HG02970 (cell line): ENCODE data around the gene PPP1R13B.

ENCODE experiments used
- ATAC-seq: cut with Tn5 transposase; IDR thresholded peaks from one replicate; pipeline ENCODE4 v1.9.1; 2021; ENCODE audit warnings: mild to moderate bottlenecking, moderate library complexity, moderate number of reproducible peaks; ENCODE audit not compliant: unreplicated experiment, low FRiP score

The PPP1R13B gene

GRCh38 chr14:103881268-103882201 lies 34.2 kb upstream of the PPP1R13B start:
- no peak for ATAC-seq

- ATAC-seq, result no peak
Observed at GRCh38 chr14:103880348-103881267, 33.2 kb upstream of the PPP1R13B start.

GRCh38 chr14:103879570-103880347 lies 32.4 kb upstream of the PPP1R13B start:
- no peak for ATAC-seq

GRCh38 chr14:103879118-103879569 lies 31.8 kb upstream of the PPP1R13B start:
- no peak for ATAC-seq

- no peak for ATAC-seq
Observed at GRCh38 chr14:103878180-103878579, 30.8 kb upstream of the PPP1R13B start.

- no peak for ATAC-seq
Observed at GRCh38 chr14:103875010-103875409, 27.6 kb upstream of the PPP1R13B start.

- no peak for ATAC-seq
Observed at GRCh38 chr14:103872481-103873113, 25.2 kb upstream of the PPP1R13B start.

GRCh38 chr14:103871596-103872480 lies 24.5 kb upstream of the PPP1R13B start:
- no peak for ATAC-seq

- ATAC-seq, result no peak
Observed at GRCh38 chr14:103870891-103871595, 23.7 kb upstream of the PPP1R13B start.

- no peak for ATAC-seq
Observed at GRCh38 chr14:103870144-103870876, 22.9 kb upstream of the PPP1R13B start.

GRCh38 chr14:103869406-103870143 lies 22.2 kb upstream of the PPP1R13B start:
- no peak for ATAC-seq

- ATAC-seq, result no peak
Observed at GRCh38 chr14:103868242-103868897, 21.0 kb upstream of the PPP1R13B start.

GRCh38 chr14:103867523-103867953 lies 20.2 kb upstream of the PPP1R13B start:
- no peak for ATAC-seq

GRCh38 chr14:103867020-103867419 lies 19.6 kb upstream of the PPP1R13B start:
- no peak for ATAC-seq

- ATAC-seq, result no peak
Observed at GRCh38 chr14:103863245-103863644, 15.9 kb upstream of the PPP1R13B start.

GRCh38 chr14:103862393-103862782 lies 15.0 kb upstream of the PPP1R13B start:
- ATAC-seq, result no peak
